ENCODE measurements around the gene SKA1.

DNA sequence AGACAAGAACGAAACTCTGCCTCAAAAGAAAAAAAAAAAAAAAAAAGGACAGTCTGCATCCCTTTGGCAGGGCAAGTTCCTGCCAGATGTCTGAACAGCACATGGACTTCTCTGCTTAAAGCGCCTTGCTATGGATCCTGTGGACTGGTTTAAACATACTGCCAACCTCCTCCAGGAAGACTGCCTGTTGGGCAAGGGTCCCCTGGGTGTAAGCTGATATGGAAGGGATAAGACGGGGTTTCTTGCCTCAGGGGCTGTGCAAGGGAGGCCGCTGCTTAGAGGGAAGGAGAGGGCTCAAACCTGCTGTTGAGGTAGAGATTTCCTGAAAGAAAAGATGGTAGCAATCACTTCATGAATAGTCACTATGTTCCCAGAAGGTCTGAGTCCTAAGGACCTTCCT lies 22.2 kb downstream of the SKA1 start:
- TF ChIP-seq CTCF (IDR thresholded peaks at IDR 0.05) (no peak), POLR2AphosphoS5 (IDR thresholded peaks at IDR 0.05) (no peak), EP300 (IDR thresholded peaks at IDR 0.05) (no peak)

Data from gastroesophageal sphincter (tissue), 3 donors.